Measurements from ENCODE around the gene GRID1. TPM values are rescaled to one million over a fixed set of nuclear protein-coding genes. Genes with fewer than 3 reads are reported as not detected.

The GRID1 gene
- total RNA-seq, 1 experiment from 2014 or later, result 5.6 TPM

GRCh38 chr10:86182595-86182994, 184.0 kb downstream of the GRID1 start (continued):
- TF ChIP-seq EZH2phosphoT487 (IDR thresholded peaks at IDR 0.05; ENCODE audit: borderline replicate concordance) (no peak), SP1 (IDR thresholded peaks at IDR 0.05; ENCODE audit: low read depth) (no peak), ZFX (IDR thresholded peaks at IDR 0.05) (no peak), POLR2AphosphoS5 (IDR thresholded peaks at IDR 0.05; ENCODE audit: low read depth, low read length) (no peak), MAX (IDR thresholded peaks at IDR 0.05) (no peak), CEBPB (IDR thresholded peaks at IDR 0.05; ENCODE audit: low read depth) (no peak), ELF1 (IDR thresholded peaks at IDR 0.05; ENCODE audit: borderline replicate concordance, low read depth) (no peak)

- ChIA-PET CTCF (no interaction called here), RAD21 (ENCODE audit: low non-redundant PET in 1 of 2, low total read pairs in 2 of 2, uncharacterized antibody in 2 of 2, unreplicated experiment in 2 of 2) (no interaction called here), POLR2A (no interaction called here)
- Histone ChIP-seq H3K79me2 (ENCODE audit: insufficient read depth, low read length) (no peaks in the 10 kb centered on the region), H3K4me1 (ENCODE audit: control insufficient read depth in 1 of 2, insufficient read depth in 2 of 2, low read length in 2 of 2) (no peaks in the 10 kb centered on the region), H3K27me3 (ENCODE audit: insufficient read depth, low read length) (no peaks in the 10 kb centered on the region), H3K9me3 (ENCODE audit: control insufficient read depth in 1 of 2, insufficient read depth in 1 of 2, low read depth in 1 of 2, low read length in 2 of 2) (no peaks in the 10 kb centered on the region), H3K4me3 (replicated peaks in 1 of 2; ENCODE audit: low read depth in 1 of 2, low read length in 2 of 2) (no peak overlapping the region), H3K4me2 (ENCODE audit: low read length) (no peak overlapping the region), H3K9me2 (ENCODE audit: insufficient read depth) (no peaks in the 10 kb centered on the region), H2AFZ (ENCODE audit: low read depth, low read length, poor library complexity, severe bottlenecking) (no peak overlapping the region), H4K20me1 (ENCODE audit: insufficient read depth) (no peaks in the 10 kb centered on the region), H3K36me3 (ENCODE audit: control insufficient read depth in 1 of 2, insufficient read depth in 2 of 2, low read length in 2 of 2) (no peaks in the 10 kb centered on the region), H3K27ac (ENCODE audit: low read depth, low read length) (no peak overlapping the region), H3K9ac (ENCODE audit: low read length) (no peak overlapping the region)
- ATAC-seq, result no peak
- intact Hi-C loops (cut with micrococcal nuclease), result no loop called here
- TF ChIP-seq SIN3A (IDR thresholded peaks at IDR 0.05; ENCODE audit: low read depth) (no peak), ZBTB33 (IDR thresholded peaks at IDR 0.05; ENCODE audit: extremely low read depth, insufficient replicate concordance, low read length) (no peak), EZH2 (IDR thresholded peaks at IDR 0.05) (no peak), ZFX (IDR thresholded peaks at IDR 0.05) (no peak), CTCF (IDR thresholded peaks at IDR 0.05 in 2 of 3, conservative IDR thresholded peaks at IDR 0.05 in 1 of 3; ENCODE audit: borderline replicate concordance in 1 of 3, insufficient read depth in 1 of 3, low read depth in 2 of 3, low read length in 2 of 3) (no peak), EGR1 (IDR thresholded peaks at IDR 0.05; ENCODE audit: low read depth) (no peak), JUND (IDR thresholded peaks at IDR 0.05) (no peak), FOSL1 (IDR thresholded peaks at IDR 0.05; ENCODE audit: low read depth) (no peak), MAX (IDR thresholded peaks at IDR 0.05) (no peak), YY1 (IDR thresholded peaks at IDR 0.05; ENCODE audit: extremely low read depth, insufficient replicate concordance, low read depth, low read length) (no peak), SRF (IDR thresholded peaks at IDR 0.05; ENCODE audit: low read depth) (no peak), ZNF274 (IDR thresholded peaks at IDR 0.05; ENCODE audit: low read depth, low read length) (no peak)
- BruUV-seq (replicated peaks), result no TSS peak
- no peak for DNase-seq (ENCODE audit: low read depth, low spot score)
Observed at GRCh38 chr10:86182150-86182549, 184.4 kb downstream of the GRID1 start.

Data from HCT116 (cell line).